Loucy (cell line): ENCODE data around the gene BCL11A.

Experiments
- H2AFZ ChIP-seq: fragments of 200-600 bp; sonication (generic); 2 replicates; pipeline ENCODE4 v1.6.0; 2016; ENCODE audit warnings: antibody characterized with exemption, mild to moderate bottlenecking, low read length, moderate library complexity
- H3F3A ChIP-seq: fragments of 200-600 bp; 2 replicates; pipeline ENCODE4 v1.6.0; 2016; ENCODE audit warnings: antibody characterized with exemption, low read depth, mild to moderate bottlenecking
- H3K27me3 ChIP-seq: fragments of 200-600 bp; sonication (generic); 2 replicates; pipeline ENCODE4 v1.6.1; 2014; ENCODE audit warnings: low read length, mild to moderate bottlenecking; ENCODE audit not compliant: insufficient read depth, poor library complexity, severe bottlenecking
- H3K36me3 ChIP-seq: fragments of 200-600 bp; sonication (generic); 2 replicates; pipeline ENCODE4 v1.6.1; 2016; ENCODE audit warnings: low read length; ENCODE audit not compliant: insufficient read depth
- H3K4me1 ChIP-seq: fragments of 200-600 bp; sonication (generic); 2 replicates; pipeline ENCODE4 v1.5.1; 2014; ENCODE audit warnings: low read length, mild to moderate bottlenecking; ENCODE audit not compliant: insufficient read depth, poor library complexity, severe bottlenecking
- H3K4me2 ChIP-seq: fragments of 200-600 bp; sonication (generic); 2 replicates; pipeline ENCODE4 v1.6.0; 2014; ENCODE audit warnings: antibody characterized with exemption, low read length, low read depth, mild to moderate bottlenecking; ENCODE audit not compliant: poor library complexity, severe bottlenecking
- H3K4me3 ChIP-seq: fragments of 200-600 bp; sonication (generic); 2 replicates; pipeline ENCODE4 v1.5.1; 2014; ENCODE audit warnings: low read length, mild to moderate bottlenecking, mixed read lengths; ENCODE audit not compliant: poor library complexity, severe bottlenecking
- H3K79me2 ChIP-seq: fragments of 200-600 bp; sonication (generic); 2 replicates; pipeline ENCODE4 v1.6.1; 2014; ENCODE audit warnings: low read length; ENCODE audit not compliant: insufficient read depth
- H3K9ac ChIP-seq: fragments of 200-600 bp; sonication (generic); 2 replicates; pipeline ENCODE4 v1.6.0; 2014; ENCODE audit warnings: mild to moderate bottlenecking, low read depth, low read length, moderate library complexity; ENCODE audit not compliant: poor library complexity, severe bottlenecking
- H3K9me2 ChIP-seq: fragments of 200-600 bp; sonication (generic); replicated peaks from 2 replicates; pipeline ENCODE4 v1.6.1; 2016; ENCODE audit warnings: low read depth, low read length, mixed read lengths
- H3K9me3 ChIP-seq: fragments of 200-600 bp; sonication (generic); 2 replicates; pipeline ENCODE4 v1.6.1; 2014; ENCODE audit warnings: mild to moderate bottlenecking, antibody characterized with exemption, low read length, low read depth; ENCODE audit not compliant: insufficient read depth
- H4K20me1 ChIP-seq: fragments of 200-600 bp; sonication (generic); 2 replicates; pipeline ENCODE4 v1.6.0; 2014; ENCODE audit warnings: antibody characterized with exemption, low read length, mild to moderate bottlenecking; ENCODE audit not compliant: insufficient read depth, poor library complexity, severe bottlenecking
- CTCF ChIP-seq: fragments of 200-600 bp; sonication (generic); conservative IDR thresholded peaks from 2 replicates; pipeline ENCODE4 v1.5.1; 2014; ENCODE audit warnings: mild to moderate bottlenecking, antibody characterized with exemption, low read length
- EZH2phosphoT487 ChIP-seq: fragments of 200-600 bp; IDR thresholded peaks from 2 replicates; pipeline ENCODE4 v1.6.1; 2018; ENCODE audit warnings: antibody characterized with exemption, mild to moderate bottlenecking, moderate library complexity, borderline replicate concordance

Gene BCL11A

GRCh38 chr2:60497500-60497899, 56.0 kb downstream of the BCL11A start:
- H3F3A ChIP-seq, result no peaks in the 10 kb centered on the region
- no peaks in the 10 kb centered on the region for H3K4me1 ChIP-seq
- peaks cover 4% of the 10 kb centered on the region; the same call in 1 of the 2 replicates for H3K36me3 ChIP-seq
- no peak for TF ChIP-seq CTCF
- TF ChIP-seq EZH2phosphoT487, result no peak
- no peaks in the 10 kb centered on the region for H3K9me2 ChIP-seq
- no peaks in the 10 kb centered on the region for H3K27me3 ChIP-seq
- H3K4me3 ChIP-seq, result no peak overlapping the region
- peaks cover 5% of the 10 kb centered on the region; the same call in 1 of the 2 replicates for H3K79me2 ChIP-seq
- no peak overlapping the region for H2AFZ ChIP-seq
- no peaks in the 10 kb centered on the region for H4K20me1 ChIP-seq
- H3K4me2 ChIP-seq, result no peak overlapping the region
- H3K9me3 ChIP-seq, result no peaks in the 10 kb centered on the region
- H3K9ac ChIP-seq, result no peak overlapping the region

- Histone ChIP-seq H3K4me3 (no peak overlapping the region), H3K9me2 (no peaks in the 10 kb centered on the region), H3K36me3 (peaks cover under 1% of the 10 kb centered on the region; the same call in 1 of the 2 replicates), H3K79me2 (no peaks in the 10 kb centered on the region; the same call in 1 of the 2 replicates), H2AFZ (no peak overlapping the region), H4K20me1 (no peaks in the 10 kb centered on the region), H3K9me3 (no peaks in the 10 kb centered on the region), H3F3A (no peaks in the 10 kb centered on the region), H3K4me1 (no peaks in the 10 kb centered on the region), H3K27me3 (no peaks in the 10 kb centered on the region), H3K9ac (no peak overlapping the region), H3K4me2 (no peak overlapping the region)
- TF ChIP-seq CTCF (no peak), EZH2phosphoT487 (no peak)
These were observed 56.5 kb downstream of the BCL11A start for GRCh38 chr2:60496956-60497355.

- no peaks in the 10 kb centered on the region for H3K4me1 ChIP-seq
These were observed 57.0 kb downstream of the BCL11A start for GRCh38 chr2:60496475-60496874.

More at GRCh38 chr2:60496475-60496874, 57.0 kb downstream of the BCL11A start:
- no peaks in the 10 kb centered on the region for H3K36me3 ChIP-seq
- H2AFZ ChIP-seq, result no peak overlapping the region
- H3K4me2 ChIP-seq, result no peak overlapping the region
- no peaks in the 10 kb centered on the region for H3K9me2 ChIP-seq
- no peaks in the 10 kb centered on the region for H3K9me3 ChIP-seq
- no peak for TF ChIP-seq CTCF
- TF ChIP-seq EZH2phosphoT487, result no peak
- no peak overlapping the region for H3K9ac ChIP-seq
- no peak overlapping the region for H3K4me3 ChIP-seq
- H3K79me2 ChIP-seq, result no peaks in the 10 kb centered on the region; the same call in 1 of the 2 replicates
- no peaks in the 10 kb centered on the region for H3F3A ChIP-seq
- no peaks in the 10 kb centered on the region for H4K20me1 ChIP-seq
- H3K27me3 ChIP-seq, result no peaks in the 10 kb centered on the region
